NCI-H1105 (cell line): ENCODE measurements around the gene C10orf105.

Experiments
- DNase-seq: peaks from one replicate; lab custom pipeline; 2025; lab: John Stamatoyannopoulos, UW

C10orf105 gene

GRCh38 chr10:71716426-71716825 is 3.2 kb downstream of the C10orf105 start:
- no peak for DNase-seq

- no peak for DNase-seq
Measured at GRCh38 chr10:71715860-71716259, 3.7 kb downstream of the C10orf105 start.

- DNase-seq = no peak
Measured at GRCh38 chr10:71715026-71715425, 4.6 kb downstream of the C10orf105 start.

- no peak for DNase-seq
Measured at GRCh38 chr10:71714592-71714991, 5.0 kb downstream of the C10orf105 start.

GRCh38 chr10:71714031-71714410 is 5.6 kb downstream of the C10orf105 start:
- DNase-seq = no peak

- DNase-seq = no peak
Measured at GRCh38 chr10:71713135-71714030, 6.2 kb downstream of the C10orf105 start.

GRCh38 chr10:71712572-71713134 is 6.9 kb downstream of the C10orf105 start:
- no peak for DNase-seq

GRCh38 chr10:71712170-71712569 is 7.4 kb downstream of the C10orf105 start:
- no peak for DNase-seq

- no peak for DNase-seq
Measured at GRCh38 chr10:71711052-71711623, 8.4 kb downstream of the C10orf105 start.

GRCh38 chr10:71710519-71710918 is 9.1 kb downstream of the C10orf105 start:
- DNase-seq = no peak

GRCh38 chr10:71708897-71709882 is 10.4 kb downstream of the C10orf105 start:
- DNase-seq = no peak

GRCh38 chr10:71708301-71708703 is 11.3 kb downstream of the C10orf105 start:
- DNase-seq = no peak

GRCh38 chr10:71707240-71707789 is 12.3 kb downstream of the C10orf105 start:
- no peak for DNase-seq

- no peak for DNase-seq
Measured at GRCh38 chr10:71706216-71707121, 13.1 kb downstream of the C10orf105 start.

GRCh38 chr10:71705582-71705981 is 14.0 kb downstream of the C10orf105 start:
- DNase-seq = no peak

GRCh38 chr10:71704816-71705215 is 14.8 kb downstream of the C10orf105 start:
- DNase-seq = no peak

GRCh38 chr10:71703577-71703976 is 16.0 kb downstream of the C10orf105 start:
- no peak for DNase-seq

GRCh38 chr10:71701496-71702132 is 18.0 kb downstream of the C10orf105 start:
- no peak for DNase-seq

- no peak for DNase-seq
Measured at GRCh38 chr10:71700731-71701368, 18.7 kb downstream of the C10orf105 start.

GRCh38 chr10:71698737-71699136 is 20.8 kb downstream of the C10orf105 start:
- no peak for DNase-seq
